GM12872 (cell line): ENCODE measurements around the gene LSR.

Experiments used
- TF ChIP-seq, protein P1 (sequence below): IDR thresholded peaks from 3 replicates; pipeline ENCODE4 v1.5.1; 2011; ENCODE audit warnings: low read depth, mild to moderate bottlenecking, low read length, moderate library complexity; ENCODE audit not compliant: insufficient read depth

The LSR gene

DNA sequence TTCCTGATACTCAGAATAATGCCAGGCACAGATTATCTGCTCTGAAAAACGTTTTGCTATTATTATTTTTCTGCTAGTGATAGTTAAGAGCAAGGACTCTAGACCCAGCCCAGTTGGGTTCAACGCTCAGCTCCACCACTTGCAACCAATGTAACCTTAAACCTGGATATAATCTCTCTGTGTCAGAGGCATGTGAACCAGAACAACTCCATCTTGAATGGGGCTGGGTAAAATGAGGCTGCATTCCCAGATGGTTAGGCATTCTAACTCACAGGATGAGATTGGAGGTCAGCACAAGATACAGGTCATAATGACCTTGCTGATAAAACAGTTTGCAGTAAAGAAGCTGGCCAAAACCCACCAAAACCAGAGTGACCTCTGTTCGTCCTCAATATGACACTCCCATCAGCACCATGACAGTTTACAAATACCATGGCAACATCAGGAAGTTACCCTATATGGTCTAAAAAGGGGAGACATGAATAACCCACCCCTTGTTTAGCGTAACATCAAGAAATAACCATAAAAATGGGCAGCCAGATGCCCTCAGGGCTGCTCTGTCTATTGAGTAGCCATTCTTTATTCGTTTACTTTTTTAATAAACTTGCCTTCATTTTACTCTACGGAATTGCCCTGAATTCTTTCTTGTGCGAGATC, 33.9 kb upstream of the LSR start:
- TF ChIP-seq, protein P1, sequence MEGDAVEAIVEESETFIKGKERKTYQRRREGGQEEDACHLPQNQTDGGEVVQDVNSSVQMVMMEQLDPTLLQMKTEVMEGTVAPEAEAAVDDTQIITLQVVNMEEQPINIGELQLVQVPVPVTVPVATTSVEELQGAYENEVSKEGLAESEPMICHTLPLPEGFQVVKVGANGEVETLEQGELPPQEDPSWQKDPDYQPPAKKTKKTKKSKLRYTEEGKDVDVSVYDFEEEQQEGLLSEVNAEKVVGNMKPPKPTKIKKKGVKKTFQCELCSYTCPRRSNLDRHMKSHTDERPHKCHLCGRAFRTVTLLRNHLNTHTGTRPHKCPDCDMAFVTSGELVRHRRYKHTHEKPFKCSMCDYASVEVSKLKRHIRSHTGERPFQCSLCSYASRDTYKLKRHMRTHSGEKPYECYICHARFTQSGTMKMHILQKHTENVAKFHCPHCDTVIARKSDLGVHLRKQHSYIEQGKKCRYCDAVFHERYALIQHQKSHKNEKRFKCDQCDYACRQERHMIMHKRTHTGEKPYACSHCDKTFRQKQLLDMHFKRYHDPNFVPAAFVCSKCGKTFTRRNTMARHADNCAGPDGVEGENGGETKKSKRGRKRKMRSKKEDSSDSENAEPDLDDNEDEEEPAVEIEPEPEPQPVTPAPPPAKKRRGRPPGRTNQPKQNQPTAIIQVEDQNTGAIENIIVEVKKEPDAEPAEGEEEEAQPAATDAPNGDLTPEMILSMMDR, result no peak

DNA sequence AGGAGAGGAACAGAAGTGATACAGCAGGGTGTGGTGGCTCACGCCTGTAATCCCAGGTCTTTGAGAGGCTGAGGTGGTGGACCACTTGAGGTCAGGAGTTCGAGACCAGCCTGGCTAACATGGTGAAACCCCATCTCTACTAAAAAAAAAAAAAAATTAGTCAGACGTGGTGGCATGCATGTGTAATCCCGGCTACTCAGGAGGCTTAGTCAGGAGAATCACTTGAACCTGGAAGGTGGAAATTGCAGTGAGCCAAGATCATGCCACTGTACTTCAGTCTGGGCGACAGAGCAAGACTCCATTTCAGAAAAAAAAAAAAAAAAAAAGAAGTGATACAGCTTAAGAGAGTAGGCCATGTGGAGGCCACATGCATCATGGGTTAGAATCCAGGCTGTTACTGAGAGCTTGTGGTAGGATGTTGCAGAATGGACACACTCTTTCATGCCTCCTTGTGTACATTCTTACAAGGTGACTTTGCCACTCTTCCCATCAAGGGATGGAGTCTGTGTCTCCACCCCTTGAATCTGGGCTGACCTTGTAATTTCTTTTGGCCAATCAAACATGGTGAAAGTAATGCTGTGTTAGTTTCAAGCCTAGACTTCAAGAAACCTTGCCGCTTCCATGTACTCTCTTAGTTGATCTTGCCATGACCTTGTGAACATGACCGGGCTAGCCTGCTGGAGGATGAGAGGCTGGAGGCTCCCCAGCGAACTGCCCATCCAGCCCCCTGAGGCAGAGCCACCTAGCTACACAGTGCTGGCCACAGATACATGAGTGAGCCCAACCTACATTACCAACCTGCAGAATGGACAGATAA, 32.6 kb upstream of the LSR start:
- TF ChIP-seq, protein P1, result no peak

DNA sequence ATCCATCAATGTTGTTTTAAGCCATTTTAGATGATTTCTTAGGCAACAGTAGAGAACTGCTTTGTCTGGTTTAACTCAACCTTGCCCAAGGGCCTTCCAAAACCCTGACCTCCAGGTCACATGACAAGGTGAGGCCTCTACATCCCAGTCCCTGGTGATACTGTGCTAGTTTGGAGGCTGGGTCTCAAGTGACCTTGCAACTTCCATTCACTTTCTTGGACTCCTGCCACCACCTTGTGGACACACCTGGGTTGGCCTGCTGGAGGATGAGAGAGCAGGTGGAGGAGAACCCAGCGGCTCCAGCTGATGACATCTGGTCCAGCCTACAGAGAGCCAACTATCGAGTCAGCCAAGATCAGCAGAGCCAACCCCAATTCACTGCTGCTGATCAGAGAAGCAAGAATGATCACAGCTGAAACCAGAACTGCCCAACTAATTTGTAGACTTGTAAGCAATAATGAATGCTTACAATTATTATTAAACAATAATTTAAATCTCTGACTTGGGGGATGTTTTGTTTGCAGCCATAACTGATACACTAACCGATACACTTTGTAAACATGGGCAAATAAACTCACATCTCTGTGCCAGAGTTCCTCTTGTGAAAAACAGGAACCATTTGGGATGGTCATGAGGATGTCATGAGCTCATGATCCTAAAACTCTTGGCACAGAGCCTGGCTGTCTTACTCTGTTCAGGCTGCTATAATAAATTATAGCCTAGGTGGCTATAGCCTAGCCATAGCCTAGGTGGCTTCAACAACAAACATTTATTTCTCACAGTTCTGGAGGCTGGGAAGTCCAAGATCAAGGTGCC, 31.8 kb upstream of the LSR start:
- TF ChIP-seq, protein P1, result peak; percentile 48

DNA sequence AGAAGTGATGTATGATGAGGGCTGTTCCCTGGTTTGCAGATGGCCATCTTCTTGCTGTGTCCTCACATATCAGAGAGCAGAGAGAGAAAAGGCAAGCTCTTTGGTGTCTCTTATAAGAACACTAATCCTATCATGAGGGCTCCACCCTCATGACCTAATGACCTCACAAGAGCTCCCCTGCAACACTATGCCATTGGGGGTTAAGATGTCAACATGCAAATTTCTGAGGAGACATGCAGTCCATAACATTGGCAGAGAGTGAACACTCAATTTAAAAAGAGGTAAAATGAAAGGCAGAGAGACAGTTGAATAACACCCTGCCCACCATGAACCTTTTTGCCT, 31.2 kb upstream of the LSR start:
- TF ChIP-seq, protein P1, result no peak

DNA sequence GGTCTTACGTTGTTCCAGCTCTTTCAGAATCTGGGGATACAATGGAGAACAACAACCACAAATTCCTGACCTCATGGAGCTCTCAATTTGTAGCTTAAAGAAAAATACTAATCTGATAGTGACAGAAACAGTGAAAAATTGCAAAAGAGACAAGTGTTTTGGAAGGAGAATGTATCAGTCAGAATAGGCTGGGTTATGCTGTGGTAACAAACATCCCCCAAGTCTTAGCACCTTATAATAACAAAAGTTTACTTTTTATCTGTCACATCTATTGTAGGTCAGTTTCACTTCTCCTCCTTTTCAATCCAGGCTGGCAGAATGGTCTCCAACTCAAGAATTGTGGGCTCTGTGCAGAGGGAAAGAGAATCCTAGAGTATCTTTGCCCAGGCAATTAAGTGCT, 29.8 kb upstream of the LSR start:
- TF ChIP-seq, protein P1, result no peak

DNA sequence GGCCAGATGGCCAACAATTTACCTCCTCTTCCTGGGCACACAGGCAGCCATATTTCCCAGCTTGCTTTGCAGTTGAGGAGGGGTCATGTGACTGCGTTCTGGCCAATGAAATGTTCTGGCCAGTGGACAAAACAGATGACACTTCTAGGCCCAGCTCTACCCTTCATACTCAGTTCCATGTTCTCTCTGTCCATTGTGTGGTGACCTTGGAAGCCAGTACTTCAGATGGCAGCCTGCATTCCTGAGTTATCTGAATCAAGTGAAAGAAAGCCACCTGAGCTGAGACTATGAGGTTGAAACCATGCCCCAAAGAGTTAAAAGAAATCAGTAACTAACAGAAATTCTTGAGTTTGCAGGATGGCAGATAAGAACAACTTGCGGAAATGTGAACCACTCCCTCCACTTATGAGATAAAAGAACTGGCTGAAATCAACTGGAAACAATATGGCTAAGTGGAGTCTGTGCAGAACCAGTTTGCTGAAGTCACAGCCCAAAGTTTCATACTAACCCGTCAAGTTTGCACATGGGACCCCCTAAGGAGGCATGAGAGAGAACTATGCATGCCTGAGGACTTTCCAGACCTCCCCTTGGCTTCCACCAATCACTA, 28.4 kb upstream of the LSR start:
- TF ChIP-seq, protein P1, result no peak
